ENCODE results near the gene SKA2. TPM values are rescaled to one million over a fixed set of nuclear protein-coding genes. Genes with fewer than 3 reads are reported as not detected.
A peak's percentile ranks its signal among the peaks of the same experiment; 100 is the strongest.

Gene SKA2
- total and polyA plus RNA-seq, 10 of the 15 experiments (the other 5 are each of a cell fraction or from before 2014, with no cell fraction given): 40.3 to 137 (median 112) TPM

DNA sequence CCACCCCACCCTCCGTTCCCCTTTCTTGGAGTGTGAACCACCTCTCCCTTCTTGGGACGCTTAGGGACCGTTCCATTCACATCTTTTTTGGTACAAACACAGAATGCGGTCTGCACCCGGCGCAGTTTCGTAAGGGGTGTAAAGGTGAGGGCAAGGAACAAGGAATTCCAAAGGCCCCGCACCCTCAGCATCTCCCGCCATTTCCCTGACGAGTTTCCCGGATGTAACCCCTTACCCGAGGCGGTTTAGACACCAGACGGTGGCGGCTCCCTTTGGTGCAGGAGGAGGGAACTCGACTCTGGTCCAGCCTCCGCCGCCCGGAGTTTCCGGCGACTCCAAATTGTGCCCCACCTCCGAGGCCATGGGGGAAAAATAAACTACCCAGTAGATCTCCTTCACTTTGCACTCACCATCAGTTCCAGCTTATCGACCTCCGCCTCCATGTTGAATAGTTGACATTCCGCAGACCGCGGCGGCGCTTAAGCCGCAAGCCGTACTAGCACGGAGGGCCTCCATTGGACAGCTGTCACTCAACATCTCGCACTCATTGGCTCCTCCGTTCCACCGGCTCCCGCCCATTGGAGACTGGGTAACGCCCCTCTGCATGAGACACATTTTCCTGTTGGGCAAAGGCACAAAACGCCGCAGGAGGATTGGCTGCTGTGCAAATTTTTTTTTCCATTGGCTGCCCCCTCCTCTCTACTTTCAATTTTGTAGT lies at the start of gene SKA2 (continued):
- TF ChIP-seq, protein P1, sequence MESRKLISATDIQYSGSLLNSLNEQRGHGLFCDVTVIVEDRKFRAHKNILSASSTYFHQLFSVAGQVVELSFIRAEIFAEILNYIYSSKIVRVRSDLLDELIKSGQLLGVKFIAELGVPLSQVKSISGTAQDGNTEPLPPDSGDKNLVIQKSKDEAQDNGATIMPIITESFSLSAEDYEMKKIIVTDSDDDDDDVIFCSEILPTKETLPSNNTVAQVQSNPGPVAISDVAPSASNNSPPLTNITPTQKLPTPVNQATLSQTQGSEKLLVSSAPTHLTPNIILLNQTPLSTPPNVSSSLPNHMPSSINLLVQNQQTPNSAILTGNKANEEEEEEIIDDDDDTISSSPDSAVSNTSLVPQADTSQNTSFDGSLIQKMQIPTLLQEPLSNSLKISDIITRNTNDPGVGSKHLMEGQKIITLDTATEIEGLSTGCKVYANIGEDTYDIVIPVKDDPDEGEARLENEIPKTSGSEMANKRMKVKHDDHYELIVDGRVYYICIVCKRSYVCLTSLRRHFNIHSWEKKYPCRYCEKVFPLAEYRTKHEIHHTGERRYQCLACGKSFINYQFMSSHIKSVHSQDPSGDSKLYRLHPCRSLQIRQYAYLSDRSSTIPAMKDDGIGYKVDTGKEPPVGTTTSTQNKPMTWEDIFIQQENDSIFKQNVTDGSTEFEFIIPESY (IDR thresholded peaks at IDR 0.05): no peak
- TF ChIP-seq, protein P2, sequence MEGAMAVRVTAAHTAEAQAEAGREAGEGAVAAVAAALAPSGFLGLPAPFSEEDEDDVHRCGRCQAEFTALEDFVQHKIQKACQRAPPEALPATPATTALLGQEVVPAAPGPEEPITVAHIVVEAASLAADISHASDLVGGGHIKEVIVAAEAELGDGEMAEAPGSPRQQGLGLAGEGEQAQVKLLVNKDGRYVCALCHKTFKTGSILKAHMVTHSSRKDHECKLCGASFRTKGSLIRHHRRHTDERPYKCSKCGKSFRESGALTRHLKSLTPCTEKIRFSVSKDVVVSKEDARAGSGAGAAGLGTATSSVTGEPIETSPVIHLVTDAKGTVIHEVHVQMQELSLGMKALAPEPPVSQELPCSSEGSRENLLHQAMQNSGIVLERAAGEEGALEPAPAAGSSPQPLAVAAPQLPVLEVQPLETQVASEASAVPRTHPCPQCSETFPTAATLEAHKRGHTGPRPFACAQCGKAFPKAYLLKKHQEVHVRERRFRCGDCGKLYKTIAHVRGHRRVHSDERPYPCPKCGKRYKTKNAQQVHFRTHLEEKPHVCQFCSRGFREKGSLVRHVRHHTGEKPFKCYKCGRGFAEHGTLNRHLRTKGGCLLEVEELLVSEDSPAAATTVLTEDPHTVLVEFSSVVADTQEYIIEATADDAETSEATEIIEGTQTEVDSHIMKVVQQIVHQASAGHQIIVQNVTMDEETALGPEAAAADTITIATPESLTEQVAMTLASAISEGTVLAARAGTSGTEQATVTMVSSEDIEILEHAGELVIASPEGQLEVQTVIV (IDR thresholded peaks at IDR 0.05; ENCODE audit: borderline replicate concordance, partially characterized antibody): no peak
- TF ChIP-seq HCFC1 (IDR thresholded peaks at IDR 0.05; ENCODE audit: low read length) (0 out of 2 replicates have a peak, but pooled peaks have one; percentile 24), KAT2A (conservative IDR thresholded peaks at IDR 0.05; ENCODE audit: control insufficient read depth, low read depth, low read length) (no peak), ZNF207 (IDR thresholded peaks at IDR 0.05; ENCODE audit: borderline replicate concordance) (peak; percentile 83; the same call in 1 of the 2 replicates), HDGF (IDR thresholded peaks at IDR 0.05) (0 out of 2 replicates have a peak, but pooled peaks have one; percentile 15), PAX8 (IDR thresholded peaks at IDR 0.05) (no peak), MTA2 (IDR thresholded peaks at IDR 0.05; ENCODE audit: low read depth) (peak; percentile 49; the same call in 1 of the 2 replicates), RELA (IDR thresholded peaks at IDR 0.05; ENCODE audit: borderline replicate concordance, partially characterized antibody) (no peak), POLR2AphosphoS2 (IDR thresholded peaks at IDR 0.05; ENCODE audit: low read depth, low read length) (no peak), ZNF217 (IDR thresholded peaks at IDR 0.05) (no peak), NFYB (IDR thresholded peaks at IDR 0.05; ENCODE audit: insufficient read depth, low read depth, low read length) (peak; percentile 98), YBX1 (IDR thresholded peaks at IDR 0.05) (no peak), NFIC (IDR thresholded peaks at IDR 0.05; ENCODE audit: low read depth, low read length) (peak; percentile 54; the same call in 1 of the 2 replicates), ZNF274 (IDR thresholded peaks at IDR 0.05; ENCODE audit: insufficient read depth, insufficient read length) (no peak), SMAD1 (IDR thresholded peaks at IDR 0.05; ENCODE audit: low read depth, partially characterized antibody) (no peak), CBX5 (IDR thresholded peaks at IDR 0.05; ENCODE audit: low read depth) (0 out of 2 replicates have a peak, but pooled peaks have one; percentile 30), RAD21 (IDR thresholded peaks at IDR 0.05; ENCODE audit: insufficient read depth, low read depth, low read length) (no peak), ZZZ3 (IDR thresholded peaks at IDR 0.05; ENCODE audit: control insufficient read depth, insufficient read length, low read depth) (no peak), SUPT20H (IDR thresholded peaks at IDR 0.05; ENCODE audit: borderline replicate concordance, control insufficient read depth, low read depth, low read length) (no peak)
- TF ChIP-seq, protein P3, sequence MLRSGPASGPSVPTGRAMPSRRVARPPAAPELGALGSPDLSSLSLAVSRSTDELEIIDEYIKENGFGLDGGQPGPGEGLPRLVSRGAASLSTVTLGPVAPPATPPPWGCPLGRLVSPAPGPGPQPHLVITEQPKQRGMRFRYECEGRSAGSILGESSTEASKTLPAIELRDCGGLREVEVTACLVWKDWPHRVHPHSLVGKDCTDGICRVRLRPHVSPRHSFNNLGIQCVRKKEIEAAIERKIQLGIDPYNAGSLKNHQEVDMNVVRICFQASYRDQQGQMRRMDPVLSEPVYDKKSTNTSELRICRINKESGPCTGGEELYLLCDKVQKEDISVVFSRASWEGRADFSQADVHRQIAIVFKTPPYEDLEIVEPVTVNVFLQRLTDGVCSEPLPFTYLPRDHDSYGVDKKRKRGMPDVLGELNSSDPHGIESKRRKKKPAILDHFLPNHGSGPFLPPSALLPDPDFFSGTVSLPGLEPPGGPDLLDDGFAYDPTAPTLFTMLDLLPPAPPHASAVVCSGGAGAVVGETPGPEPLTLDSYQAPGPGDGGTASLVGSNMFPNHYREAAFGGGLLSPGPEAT (IDR thresholded peaks at IDR 0.05; ENCODE audit: low read depth): peak; percentile 78
- TF ChIP-seq, protein P4, sequence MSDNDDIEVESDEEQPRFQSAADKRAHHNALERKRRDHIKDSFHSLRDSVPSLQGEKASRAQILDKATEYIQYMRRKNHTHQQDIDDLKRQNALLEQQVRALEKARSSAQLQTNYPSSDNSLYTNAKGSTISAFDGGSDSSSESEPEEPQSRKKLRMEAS (IDR thresholded peaks at IDR 0.05; ENCODE audit: low read depth, low read length): no peak
- TF ChIP-seq, protein P5, sequence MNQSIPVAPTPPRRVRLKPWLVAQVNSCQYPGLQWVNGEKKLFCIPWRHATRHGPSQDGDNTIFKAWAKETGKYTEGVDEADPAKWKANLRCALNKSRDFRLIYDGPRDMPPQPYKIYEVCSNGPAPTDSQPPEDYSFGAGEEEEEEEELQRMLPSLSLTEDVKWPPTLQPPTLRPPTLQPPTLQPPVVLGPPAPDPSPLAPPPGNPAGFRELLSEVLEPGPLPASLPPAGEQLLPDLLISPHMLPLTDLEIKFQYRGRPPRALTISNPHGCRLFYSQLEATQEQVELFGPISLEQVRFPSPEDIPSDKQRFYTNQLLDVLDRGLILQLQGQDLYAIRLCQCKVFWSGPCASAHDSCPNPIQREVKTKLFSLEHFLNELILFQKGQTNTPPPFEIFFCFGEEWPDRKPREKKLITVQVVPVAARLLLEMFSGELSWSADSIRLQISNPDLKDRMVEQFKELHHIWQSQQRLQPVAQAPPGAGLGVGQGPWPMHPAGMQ (IDR thresholded peaks at IDR 0.05; ENCODE audit: borderline replicate concordance): no peak
